Amniotic epithelial cell (primary cell): Measurements from ENCODE around the gene LRRK2.
"Not testable (repeated sequence)": the region's sequence is repeated elsewhere in the genome, so short reads cannot be mapped to it uniquely, and the experiment has no call there.

ENCODE experiments used
- DNase-seq: peaks from one replicate; pipeline ENCODE4 v3.0.0-alpha.2; 2010; ENCODE audit warnings: low read depth

Gene LRRK2

DNA sequence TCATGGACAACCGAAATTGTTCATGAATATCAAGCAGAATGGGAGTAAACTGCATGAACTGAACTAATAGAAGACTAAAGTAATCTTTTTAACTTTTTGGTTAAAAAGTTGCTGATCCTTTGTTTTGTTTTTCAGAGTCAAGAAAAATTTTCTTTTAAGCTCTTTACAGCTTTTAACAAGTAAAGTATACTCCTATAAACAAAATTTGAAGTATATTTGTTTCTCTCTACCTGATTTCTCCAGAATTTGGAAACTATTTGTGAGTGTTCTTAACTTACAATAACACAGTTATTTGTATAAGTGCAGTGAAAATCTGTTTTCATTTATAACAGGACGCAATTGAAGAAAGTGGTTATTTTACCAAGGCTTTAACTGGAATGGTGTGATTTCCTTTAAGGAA is 12.2 kb upstream of the LRRK2 start:
- DNase-seq: no peak

DNA sequence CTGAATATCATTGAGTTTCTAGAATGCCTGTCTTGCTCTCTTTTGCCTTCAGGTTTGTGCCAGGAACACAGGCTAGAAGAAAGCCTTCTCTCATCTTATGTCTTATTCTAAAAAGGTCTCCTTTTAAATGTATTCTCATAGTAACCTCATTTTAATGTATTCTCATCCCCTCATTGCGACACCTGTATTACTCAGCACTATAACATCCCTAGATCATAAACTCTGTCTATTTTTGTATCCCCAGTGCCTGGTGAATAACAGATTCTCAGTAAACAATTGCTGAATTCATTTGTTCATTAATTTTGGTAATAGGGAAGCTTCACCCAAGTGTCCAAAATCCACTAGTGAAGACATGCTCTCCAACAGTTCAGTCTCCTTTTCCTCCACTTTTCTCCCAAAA is 8.8 kb upstream of the LRRK2 start:
- peak; percentile 61 for DNase-seq

DNA sequence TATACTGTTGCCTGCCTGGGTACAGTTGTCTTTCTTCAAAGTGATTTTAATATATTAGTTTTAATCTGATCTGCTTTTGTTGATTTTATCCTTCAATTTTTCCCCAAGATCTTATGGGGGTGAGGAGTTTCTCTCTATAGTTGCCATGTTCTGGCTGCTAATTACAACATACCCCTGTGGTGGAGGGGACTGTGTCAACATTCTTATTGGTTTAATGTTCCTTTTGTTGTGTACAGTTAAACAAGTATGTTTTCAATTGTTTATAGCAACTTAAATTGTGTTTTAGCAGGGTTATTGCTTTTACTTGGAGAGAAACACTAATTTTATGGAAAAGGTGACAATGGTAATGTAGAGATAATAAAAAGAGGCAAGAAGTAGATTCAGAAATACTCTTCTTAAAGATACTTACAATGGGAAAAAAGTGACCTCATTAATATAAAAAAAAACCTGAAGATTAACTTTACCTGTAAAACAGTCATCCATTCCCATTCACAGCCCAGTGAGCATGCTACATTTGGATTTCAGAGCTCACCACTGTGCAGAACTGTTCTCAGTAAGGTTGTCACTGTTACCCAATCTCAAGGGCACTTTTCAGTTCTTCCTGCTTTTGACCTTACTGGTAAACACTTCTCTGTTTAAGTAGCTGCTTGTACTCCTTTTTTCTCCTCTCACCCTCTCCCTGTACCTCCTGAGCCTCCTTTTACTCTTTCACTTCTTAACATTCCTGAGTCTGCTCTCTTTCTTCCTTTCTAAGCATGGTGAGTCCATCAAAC is 8.1 kb upstream of the LRRK2 start:
- DNase-seq: peak; percentile 30

DNA sequence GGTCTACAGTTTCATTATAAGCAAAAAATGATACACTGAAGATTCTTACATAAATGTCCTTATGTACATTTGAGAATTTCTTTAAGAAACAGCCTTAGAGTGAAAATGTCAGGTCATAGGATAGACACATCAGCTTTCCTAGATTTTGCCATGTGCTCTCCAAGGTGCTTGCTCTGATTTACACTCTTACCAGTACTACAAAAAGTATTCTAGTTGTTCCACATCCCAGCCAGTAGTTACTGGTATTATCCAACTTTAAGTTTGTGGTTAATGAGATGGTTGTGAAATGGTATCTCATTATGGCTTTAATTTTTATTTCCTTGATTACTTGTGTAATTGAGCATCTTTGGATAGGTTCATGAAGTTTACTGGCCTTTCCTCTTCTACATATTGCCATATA is 5.0 kb upstream of the LRRK2 start:
- no peak for DNase-seq

DNA sequence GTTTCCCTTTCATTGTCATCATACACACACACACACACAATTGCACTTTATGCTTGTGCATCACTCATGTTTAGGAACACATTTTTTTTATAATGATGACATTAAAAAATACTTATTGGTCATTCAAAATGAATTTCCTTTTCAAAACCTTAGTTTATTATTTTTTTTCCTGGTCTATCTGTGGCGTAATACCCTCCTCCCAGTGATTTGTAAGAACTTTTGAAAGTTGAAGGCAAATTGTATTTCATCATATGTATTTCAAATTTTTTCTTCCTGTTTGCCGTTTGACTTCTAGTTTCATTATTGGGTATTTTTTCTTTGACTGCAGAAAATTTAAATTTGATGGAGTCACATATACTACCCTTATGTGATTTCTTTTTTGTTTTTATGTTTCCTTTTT is 2.5 kb upstream of the LRRK2 start:
- peak; percentile 83 for DNase-seq

DNA sequence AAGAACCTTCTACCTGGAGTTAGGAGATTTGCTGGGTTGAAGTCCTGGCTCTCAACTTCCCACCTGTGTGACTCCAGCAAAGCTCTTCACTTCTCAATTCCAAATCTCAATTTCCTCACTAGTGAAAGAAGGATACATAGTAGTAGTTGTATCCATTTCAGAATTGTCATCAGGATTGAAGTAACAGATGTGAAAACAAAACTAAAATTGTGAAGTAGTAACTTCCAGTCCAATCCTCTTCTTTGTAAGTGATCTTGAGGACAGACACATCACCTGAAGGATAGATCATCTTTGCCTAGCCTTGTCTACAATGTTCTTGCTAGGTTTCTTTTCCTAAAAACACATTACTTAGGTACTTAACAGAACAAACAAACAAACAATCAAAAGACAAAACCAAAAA is 1.2 kb upstream of the LRRK2 start:
- DNase-seq: no peak

DNA sequence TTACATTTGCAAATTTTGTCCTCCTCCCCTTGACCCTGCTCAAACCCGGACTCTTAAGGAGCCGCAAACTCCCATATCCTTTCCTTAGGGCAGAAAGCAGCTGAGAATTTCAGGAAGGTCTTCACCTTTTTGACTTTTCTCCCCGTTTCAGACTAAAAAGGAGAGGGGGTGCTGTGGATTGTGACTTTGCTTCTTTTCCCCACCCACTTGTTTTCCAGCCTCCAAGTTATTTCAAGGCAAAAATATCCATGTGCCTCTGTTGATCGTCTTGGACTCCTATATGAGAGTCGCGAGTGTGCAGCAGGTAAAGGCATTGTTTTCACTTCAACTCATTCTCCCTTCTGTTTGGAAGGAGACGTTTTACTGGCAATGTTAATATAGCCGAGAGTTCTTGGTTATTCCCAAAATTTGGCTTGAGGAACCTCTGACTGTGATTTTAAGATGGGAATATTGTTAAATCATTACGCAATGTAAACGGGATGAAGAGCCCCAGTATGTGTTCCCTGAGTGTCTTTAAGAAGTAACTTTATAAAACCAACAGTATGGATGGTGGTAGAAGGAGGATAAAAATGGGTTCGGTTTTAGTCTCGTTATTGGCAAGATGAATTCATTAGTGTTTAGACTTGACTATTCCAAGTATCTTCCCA is 663 bp downstream of the LRRK2 start:
- no peak for DNase-seq

DNA sequence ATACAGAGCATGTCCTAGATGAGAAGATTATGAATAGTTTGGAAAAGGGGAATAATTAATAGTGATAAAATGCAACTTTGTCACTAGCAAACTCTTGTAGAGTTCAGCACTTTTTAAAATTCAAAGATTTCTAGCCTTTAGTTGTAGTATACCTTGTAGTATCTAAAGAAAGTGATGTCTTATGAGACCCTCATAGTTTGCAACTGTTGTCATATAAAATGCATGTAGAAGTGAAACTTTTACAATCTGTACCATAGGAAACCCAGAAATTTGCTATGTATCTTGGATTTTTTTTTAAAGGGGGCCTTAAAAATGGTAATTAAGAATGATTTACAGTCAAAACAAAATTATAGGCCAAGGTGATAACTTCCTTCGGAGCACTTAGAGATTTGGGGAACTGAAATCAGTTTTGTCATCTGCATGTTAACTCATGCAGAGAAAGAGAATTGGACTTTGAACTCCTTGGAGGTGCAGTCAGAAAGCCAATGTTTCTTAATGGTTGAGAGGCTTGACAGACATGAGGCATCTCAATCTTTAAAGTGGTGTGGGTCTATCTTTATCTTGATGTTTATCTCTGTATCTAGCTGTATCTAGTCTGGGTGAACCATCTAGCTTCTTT is 1.3 kb downstream of the LRRK2 start:
- DNase-seq: no peak

DNA sequence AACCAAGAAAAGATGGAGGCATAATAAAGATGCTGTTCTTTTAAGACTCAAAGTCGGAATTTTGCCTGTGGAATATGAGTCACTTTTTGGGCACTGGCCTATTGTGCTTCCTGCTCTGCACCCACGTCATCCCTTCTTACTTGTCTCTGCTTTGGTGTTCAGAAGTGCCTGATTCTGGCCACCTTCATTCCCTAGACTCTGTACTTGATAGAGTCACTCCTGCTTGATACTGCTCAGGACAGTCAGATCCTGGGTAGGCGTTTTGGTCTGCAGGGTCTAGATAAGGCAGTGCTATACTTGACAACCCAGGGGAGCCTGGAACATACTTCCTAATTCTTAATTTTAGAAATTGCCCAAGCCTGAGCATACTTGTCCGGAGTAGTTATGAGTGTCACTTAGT is 1.9 kb downstream of the LRRK2 start:
- peak; percentile 79 for DNase-seq

DNA sequence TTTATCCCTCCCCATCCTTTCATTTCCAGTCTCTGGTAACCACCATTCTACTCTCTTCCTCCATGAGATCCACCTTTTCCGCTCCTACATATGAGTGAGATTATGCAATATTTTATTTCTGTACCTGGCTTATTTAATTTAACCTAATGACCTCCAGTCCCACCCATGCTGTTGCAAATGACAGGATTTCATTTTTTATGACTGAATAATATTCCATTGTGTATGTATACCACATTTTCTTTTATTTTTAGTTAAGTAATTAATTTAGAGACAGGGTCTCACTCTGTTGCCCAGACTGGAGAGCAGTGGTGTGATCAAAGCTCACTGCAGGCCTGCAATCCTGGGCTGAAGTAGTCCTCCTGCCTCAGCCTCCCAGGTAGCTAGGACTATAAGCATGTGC is 2.6 kb downstream of the LRRK2 start:
- no peak for DNase-seq

DNA sequence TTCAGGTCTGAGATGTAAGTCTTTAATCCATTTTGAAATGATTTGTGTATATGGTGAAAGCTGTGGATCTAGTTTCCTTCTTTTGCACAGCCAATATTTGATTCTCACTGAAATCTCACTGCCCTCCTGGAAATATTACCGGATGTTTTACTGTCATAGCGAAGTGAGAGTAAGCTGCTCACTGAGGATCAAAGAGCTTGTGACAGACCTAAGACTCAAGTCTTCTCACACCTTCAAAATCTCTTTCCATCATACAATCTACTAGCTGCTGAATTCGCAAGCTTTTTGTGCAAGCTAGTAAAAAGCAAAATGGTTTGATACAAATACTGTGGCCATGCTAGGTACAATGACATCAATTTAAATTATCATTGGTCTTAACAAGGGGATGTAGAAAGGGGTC is 3.9 kb downstream of the LRRK2 start:
- no peak for DNase-seq

DNA sequence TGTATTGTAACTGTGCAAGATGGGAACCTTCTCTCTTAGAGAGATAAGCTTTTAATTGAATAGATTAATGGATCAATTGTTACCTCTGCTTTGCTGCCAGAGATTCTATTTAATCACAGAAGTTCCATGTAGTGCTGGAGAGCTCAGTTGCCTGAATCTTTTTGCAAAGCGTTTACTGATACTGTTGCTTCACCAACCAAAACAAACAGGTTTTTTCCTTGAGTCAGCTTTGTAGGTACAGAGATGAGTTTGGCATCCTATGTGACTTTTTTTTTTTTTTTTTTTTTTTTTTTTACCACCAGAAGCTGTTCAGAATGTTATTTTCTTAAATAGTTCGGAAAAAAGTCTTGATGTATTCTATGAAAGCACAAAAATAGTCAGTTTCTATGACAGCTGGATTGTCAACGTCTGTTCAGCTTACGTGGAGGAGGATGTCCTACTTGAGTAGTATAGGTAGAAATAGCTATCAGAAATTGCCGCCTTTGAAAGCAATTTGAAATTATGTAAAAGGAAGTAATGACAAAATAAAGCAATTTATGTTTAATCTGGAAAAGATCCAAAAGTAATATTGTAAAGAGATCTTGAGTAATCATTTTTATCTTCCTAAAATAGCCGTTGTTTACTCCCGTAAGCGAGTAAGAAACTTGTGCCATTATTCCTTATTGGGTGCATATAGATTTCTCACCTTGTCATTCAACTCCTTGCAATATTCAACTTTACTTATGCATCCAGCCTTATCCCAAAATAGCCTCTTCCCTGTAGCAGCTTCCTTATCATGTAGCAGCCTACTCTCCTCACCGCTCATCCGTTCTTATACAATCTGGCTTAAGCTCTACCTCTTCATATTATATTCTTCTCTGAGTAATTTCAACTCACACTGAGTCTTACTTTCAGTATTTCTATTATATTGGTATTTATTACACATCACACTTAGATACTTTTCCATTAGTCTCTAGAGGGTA is 5.2 kb downstream of the LRRK2 start:
- no peak for DNase-seq

DNA sequence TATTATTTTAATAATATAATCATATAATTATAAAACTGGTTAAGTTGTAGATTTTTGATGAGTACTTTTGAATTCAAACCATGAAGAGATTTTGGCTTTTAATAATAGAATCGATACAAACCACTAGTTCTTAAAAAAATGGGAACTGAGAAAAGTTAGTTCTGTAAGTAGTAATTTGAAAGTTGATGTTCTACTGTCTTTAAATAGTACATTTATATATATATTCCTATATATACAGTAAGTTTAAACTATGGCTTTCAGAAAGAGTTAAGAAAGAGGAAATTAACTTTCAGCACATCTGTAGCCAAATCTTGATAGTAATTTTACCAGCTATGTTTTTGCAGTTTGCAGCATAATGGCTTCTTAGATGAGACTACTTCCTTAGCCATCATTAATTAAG is 7.8 kb downstream of the LRRK2 start:
- DNase-seq: no peak

DNA sequence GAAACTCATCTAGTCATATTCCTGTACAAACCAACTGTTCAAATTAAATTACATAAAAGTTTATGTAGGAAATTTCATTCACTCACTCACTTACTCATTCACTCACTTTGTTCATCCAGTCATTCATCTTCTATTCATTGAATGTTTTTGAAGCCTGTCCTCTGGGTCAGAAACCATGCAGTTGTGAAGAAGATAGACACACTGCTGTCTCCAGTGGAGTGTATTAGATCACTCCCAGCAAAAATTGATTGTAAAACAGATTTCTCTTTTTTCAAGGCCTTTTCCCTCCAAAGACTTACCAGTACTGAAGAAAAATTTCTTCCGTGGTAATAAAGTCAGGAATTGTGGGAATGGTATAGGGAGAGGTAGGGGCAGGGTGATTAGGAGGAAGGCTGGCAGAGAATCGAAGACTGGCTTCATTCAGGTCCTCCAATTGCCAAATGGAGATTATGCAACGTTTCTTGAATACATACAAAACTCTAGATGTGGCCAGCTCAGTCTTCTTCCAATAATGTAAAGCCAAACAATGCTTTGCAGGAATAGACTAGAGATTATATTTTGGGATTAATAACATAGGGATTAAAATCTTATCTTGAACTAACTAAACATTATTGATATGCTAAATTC is 9.1 kb downstream of the LRRK2 start:
- DNase-seq: no peak

DNA sequence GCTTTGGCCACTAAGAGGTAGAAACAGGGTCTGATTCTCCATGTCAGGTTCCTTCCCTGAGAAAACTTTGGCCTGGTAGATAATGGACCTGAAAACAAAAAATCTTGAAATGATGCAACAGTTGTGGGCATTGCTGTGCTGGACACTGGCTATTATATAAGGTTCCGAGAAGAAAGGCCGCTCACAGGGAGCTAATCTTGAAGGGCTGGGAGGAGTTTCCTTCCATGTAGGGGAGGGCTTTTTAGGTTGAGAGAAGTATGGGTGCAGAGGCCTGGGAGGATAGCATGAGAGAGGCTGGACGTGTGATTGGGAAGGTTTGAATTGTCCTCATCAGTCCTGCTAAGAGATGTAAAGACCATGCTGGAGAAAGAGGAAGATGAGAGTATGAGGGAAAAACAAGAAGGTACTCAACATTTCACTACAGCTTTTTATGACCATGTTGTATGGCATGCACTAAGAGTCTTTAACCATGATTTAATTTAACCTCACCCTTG is 11.6 kb downstream of the LRRK2 start:
- no peak for DNase-seq

DNA sequence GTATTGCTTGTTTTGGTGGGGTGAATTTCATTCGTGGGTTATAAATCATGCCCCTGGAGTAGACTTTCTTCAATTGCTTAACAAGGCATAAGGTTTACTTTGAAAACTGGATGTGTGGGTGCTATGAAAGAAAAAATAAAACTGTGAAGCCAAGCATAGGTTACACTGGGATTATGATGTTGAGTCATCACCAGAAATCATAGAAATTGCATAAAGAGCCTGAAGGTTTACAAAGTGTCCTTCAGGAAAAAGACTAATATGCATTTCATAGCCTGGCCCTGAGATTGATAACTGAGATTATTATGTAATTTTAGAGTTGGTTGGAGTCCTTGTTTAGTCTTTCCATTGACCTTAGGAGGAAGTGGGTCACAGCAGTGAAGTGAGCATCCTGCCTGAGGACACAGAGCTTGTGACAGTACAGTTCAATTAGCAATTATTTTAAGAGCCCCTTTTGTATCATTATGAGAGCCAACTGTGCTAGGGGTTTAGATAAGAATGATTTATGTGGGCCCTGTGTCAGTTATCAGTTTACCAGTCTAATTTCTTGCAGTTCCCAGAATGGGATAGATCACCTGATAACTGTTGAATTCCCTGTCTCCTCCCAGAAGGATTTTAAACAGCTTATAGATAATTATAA is 13.6 kb downstream of the LRRK2 start:
- DNase-seq: peak; percentile 71

DNA sequence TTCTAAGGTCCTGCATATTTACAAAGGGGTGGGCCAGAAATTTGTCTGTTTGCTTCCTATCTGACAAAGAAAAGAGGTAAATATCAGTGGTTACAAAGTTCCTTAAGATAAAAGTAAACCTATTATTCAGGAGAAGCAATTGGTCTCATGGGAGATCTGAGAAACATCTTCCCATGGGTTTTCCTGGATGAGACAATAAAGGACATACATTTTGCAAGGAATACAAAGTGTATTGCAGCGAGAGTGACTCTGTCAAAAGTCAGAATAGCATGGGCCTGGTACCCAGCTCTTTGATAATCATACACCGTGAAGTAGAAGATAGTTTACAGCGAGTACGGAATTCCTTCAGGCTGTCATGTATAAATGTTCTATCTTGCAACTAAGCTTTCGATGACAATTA is 14.2 kb downstream of the LRRK2 start:
- DNase-seq: no peak

DNA sequence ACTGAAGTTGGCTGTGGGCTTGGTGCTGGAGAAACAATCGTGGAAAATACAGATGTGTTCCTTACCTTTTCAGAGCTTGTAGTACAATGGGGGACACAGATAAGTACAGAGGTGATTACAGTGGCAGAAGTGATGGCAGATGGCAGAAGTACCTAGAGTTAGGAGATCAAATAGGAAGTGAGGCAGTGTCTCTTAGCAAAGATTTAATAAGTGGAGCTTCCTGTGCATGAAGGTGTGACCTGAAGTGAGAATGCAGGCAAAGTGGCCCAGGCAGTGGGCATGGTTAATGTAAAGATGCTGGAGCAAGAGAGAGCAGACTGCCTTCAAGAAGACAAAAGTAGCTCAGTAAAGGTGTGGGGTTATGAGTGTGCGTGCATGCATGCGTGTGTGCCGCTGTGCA is 16.0 kb downstream of the LRRK2 start:
- no peak for DNase-seq

DNA sequence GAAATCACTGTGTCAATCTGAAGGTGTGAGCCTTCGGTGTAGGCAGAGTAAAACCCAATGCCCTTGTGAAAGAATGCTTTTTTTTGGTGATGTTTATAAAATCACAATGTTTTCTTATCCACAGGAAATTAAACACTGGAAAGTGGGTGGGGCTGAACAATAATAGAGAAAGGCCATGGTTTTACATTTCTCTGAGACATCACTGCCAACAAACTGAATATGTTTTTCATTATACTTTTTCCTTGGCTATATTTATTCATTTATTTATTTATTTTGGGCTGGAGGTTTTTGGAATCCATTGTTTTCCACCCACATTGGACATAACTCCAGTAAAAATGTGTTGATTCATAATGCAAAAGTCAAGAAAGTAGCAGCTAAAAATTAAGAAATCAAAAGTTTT is 16.9 kb downstream of the LRRK2 start:
- DNase-seq: no peak

DNA sequence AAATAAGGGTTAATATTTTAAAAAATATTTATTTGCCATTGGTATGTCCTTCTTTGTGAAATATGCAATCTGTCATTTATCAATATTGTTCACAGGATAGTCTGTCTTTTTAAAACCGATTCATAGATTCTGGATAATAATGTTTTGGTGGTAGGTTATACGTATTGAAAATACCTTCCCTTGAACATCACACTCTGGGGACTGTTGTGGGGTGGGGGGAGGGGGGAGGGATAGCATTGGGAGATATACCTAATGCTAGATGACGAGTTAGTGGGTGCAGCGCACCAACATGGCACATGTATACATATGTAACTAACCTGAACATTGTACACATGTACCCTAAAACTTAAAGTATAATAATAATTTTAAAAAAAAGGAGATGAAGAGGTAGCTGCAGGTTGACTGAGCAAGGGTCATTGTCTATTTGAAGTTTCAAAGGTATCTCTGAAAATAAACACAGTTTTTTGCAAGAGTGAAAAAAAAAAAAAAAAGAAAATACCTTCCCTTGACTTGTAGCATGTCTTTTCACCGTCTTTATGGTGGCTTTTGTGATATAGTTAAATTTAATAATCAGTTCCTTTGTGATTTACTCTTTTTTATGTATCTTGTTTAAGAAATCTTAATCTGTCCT is 19.8 kb downstream of the LRRK2 start:
- DNase-seq: not testable (repeated sequence)

DNA sequence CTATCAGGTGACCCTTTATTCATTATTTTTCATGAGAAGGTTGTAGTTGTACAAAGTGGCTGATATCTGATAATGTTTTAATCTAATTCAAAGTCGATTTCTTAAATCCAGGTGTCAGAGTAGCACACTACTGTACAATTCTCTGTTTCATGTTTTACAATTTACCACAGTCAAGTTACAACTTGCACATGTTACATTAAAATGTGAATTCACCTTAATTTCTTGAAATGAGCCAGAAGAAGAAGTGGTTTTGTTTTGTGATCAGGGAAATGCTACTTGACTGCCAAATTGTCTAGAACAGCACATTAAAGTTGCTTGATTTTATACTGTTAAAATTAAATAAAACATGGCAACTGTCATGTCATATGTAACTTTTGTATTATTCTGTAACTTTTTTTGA is 23.2 kb downstream of the LRRK2 start:
- DNase-seq: no peak
